ENCODE results near the gene TUBB4B.
"Not testable (repeated sequence)": the region's sequence is repeated elsewhere in the genome, so short reads cannot be mapped to it uniquely, and the experiment has no call there.

Gene TUBB4B

DNA sequence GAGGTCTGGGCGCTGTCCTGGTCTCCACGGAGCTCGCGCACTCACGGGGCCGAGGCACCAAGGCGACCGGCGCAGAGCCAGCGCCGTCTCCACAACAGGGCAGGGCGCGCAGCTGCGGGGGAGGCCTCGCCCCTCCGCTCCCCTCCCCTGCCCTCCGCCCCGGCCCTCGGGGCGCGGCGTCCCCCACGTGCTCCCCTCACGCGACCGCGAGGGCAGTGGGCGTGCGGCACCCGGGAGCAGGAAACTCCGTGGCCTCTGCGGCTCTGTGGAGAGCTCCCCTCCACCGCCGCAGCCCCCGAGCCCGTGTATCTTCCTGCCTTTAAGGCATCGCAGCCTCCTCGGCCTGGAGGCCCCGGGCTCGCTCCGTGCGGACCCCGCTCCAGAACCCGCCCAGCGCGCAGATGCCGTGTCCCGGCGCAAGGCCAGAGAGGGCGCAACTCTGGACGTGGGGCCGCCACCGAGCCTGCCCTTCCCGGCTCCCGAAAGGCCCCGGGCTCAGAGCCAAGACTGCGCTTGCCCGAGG lies 708 bp upstream of the TUBB4B start:
- no peak for DNase-seq (ENCODE audit: low read depth, low spot score)
- Histone ChIP-seq H3K4me3 (ENCODE audit: low read length) (peak overlapping the region; percentile 81), H3K27me3 (ENCODE audit: control insufficient read depth, insufficient read depth, low read length) (no peaks in the 10 kb centered on the region), H3K4me1 (ENCODE audit: control insufficient read depth, insufficient read depth, low read length) (peaks cover 10% of the 10 kb centered on the region), H3K27ac (ENCODE audit: low read length) (no peak overlapping the region), H3K9me3 (ENCODE audit: control insufficient read depth, insufficient read depth, low read length) (no peaks in the 10 kb centered on the region), H3K36me3 (ENCODE audit: control insufficient read depth, insufficient read depth, low read length) (peaks cover 15% of the 10 kb centered on the region)
- WGBS (ENCODE audit: insufficient coverage, insufficient read length) = no CpG with 5 or more reads among the region's 58 CpGs

GRCh38 chr9:137241490-137242268 lies 592 bp downstream of the TUBB4B start:
- Histone ChIP-seq H3K36me3 (ENCODE audit: control insufficient read depth, insufficient read depth, low read length) (peaks cover 15% of the 10 kb centered on the region), H3K27me3 (ENCODE audit: control insufficient read depth, insufficient read depth, low read length) (no peaks in the 10 kb centered on the region), H3K27ac (ENCODE audit: low read length) (no peak overlapping the region), H3K4me3 (ENCODE audit: low read length) (peak overlapping the region; percentile 70), H3K9me3 (ENCODE audit: control insufficient read depth, insufficient read depth, low read length) (no peaks in the 10 kb centered on the region), H3K4me1 (ENCODE audit: control insufficient read depth, insufficient read depth, low read length) (peaks cover 6% of the 10 kb centered on the region; the same call in 1 of the 2 replicates)
- no peak for DNase-seq (ENCODE audit: low read depth, low spot score)
- no CpG with 5 or more reads among the region's 83 CpGs for WGBS (ENCODE audit: insufficient coverage, insufficient read length)

GRCh38 chr9:137242269-137243203 lies 1.4 kb downstream of the TUBB4B start:
- Histone ChIP-seq H3K9me3 (ENCODE audit: control insufficient read depth, insufficient read depth, low read length) (no peaks in the 10 kb centered on the region), H3K4me3 (ENCODE audit: low read length) (peak overlapping the region; percentile 70; the same call in 1 of the 2 replicates), H3K36me3 (ENCODE audit: control insufficient read depth, insufficient read depth, low read length) (peaks cover 15% of the 10 kb centered on the region), H3K27ac (ENCODE audit: low read length) (no peak overlapping the region), H3K4me1 (ENCODE audit: control insufficient read depth, insufficient read depth, low read length) (peaks cover 3% of the 10 kb centered on the region; the same call in 1 of the 2 replicates), H3K27me3 (ENCODE audit: control insufficient read depth, insufficient read depth, low read length) (no peaks in the 10 kb centered on the region)
- WGBS (ENCODE audit: insufficient coverage, insufficient read length) = no CpG with 5 or more reads among the region's 36 CpGs
- DNase-seq (ENCODE audit: low read depth, low spot score) = no peak

GRCh38 chr9:137243266-137243625 lies 2.2 kb downstream of the TUBB4B start:
- not testable (repeated sequence) for H3K27ac ChIP-seq (ENCODE audit: low read length); DNase-seq (ENCODE audit: low read depth, low spot score); H3K27me3 ChIP-seq (ENCODE audit: control insufficient read depth, insufficient read depth, low read length); H3K4me1 ChIP-seq (ENCODE audit: control insufficient read depth, insufficient read depth, low read length); H3K4me3 ChIP-seq (ENCODE audit: low read length); H3K9me3 ChIP-seq (ENCODE audit: control insufficient read depth, insufficient read depth, low read length)
- peaks cover 15% of the 10 kb centered on the region for H3K36me3 ChIP-seq (ENCODE audit: control insufficient read depth, insufficient read depth, low read length)
- WGBS (ENCODE audit: insufficient coverage, insufficient read length) = no CpG with 5 or more reads among the region's 18 CpGs

DNA sequence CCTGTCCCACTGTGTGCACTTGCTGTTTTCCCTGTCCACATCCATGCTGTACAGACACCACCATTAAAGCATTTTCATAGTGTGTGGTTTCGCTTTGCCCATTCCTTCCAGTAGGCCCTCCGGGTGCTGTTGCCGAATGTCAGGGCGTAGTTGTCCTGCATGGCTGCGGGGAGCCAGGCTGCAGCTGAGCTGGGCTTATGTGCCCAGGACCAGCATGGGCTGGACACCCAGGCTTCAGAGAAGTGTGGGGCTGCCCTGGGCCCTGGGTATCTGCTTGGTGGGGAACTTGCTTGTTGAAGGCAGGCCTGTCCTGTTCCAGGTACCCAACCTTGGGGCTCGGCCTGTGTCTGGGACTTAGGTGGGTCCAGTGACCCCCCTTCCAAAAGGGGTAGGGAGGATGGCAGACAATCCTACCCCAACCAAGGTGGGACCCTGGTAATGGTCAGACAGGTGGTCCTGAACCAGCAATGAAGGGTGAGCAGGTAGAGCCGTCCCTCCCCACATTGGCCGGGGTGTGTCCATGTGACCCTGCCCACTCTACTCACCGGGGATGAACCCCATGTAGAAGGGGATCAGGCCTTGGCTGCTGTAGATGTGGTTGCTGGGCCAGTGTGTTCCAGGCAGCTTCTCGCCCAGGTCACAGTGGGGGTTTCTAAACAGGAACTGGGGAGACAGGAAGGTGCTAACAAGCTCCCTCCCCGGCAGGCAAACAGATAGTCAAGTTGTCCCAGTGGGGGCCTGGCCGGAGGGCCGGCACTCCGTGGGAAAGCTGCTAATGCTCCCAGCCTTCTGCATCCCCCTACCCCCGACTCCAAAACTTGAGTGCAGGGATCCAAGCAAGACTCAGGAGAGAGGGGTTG lies 2.8 kb downstream of the TUBB4B start:
- Histone ChIP-seq H3K4me1 (ENCODE audit: control insufficient read depth, insufficient read depth, low read length) (peaks cover 3% of the 10 kb centered on the region; the same call in 1 of the 2 replicates), H3K27me3 (ENCODE audit: control insufficient read depth, insufficient read depth, low read length) (no peaks in the 10 kb centered on the region), H3K4me3 (ENCODE audit: low read length) (no peak overlapping the region), H3K9me3 (ENCODE audit: control insufficient read depth, insufficient read depth, low read length) (no peaks in the 10 kb centered on the region), H3K36me3 (ENCODE audit: control insufficient read depth, insufficient read depth, low read length) (peaks cover 15% of the 10 kb centered on the region), H3K27ac (ENCODE audit: low read length) (no peak overlapping the region)
- DNase-seq (ENCODE audit: low read depth, low spot score) = no peak
- no CpG with 5 or more reads among the region's 15 CpGs for WGBS (ENCODE audit: insufficient coverage, insufficient read length)

- H3K4me3 ChIP-seq (ENCODE audit: low read length) = no peak overlapping the region
- no peaks in the 10 kb centered on the region for H3K9me3 ChIP-seq (ENCODE audit: control insufficient read depth, insufficient read depth, low read length)
- WGBS (ENCODE audit: insufficient coverage, insufficient read length) = no CpG with 5 or more reads among the region's 36 CpGs
- H3K27ac ChIP-seq (ENCODE audit: low read length) = no peak overlapping the region
- H3K4me1 ChIP-seq (ENCODE audit: control insufficient read depth, insufficient read depth, low read length) = peaks cover 3% of the 10 kb centered on the region; the same call in 1 of the 2 replicates
- no peaks in the 10 kb centered on the region for H3K27me3 ChIP-seq (ENCODE audit: control insufficient read depth, insufficient read depth, low read length)
- peaks cover 15% of the 10 kb centered on the region for H3K36me3 ChIP-seq (ENCODE audit: control insufficient read depth, insufficient read depth, low read length)
- DNase-seq (ENCODE audit: low read depth, low spot score) = no peak
These were observed 3.7 kb downstream of the TUBB4B start for GRCh38 chr9:137244486-137245449.

DNA sequence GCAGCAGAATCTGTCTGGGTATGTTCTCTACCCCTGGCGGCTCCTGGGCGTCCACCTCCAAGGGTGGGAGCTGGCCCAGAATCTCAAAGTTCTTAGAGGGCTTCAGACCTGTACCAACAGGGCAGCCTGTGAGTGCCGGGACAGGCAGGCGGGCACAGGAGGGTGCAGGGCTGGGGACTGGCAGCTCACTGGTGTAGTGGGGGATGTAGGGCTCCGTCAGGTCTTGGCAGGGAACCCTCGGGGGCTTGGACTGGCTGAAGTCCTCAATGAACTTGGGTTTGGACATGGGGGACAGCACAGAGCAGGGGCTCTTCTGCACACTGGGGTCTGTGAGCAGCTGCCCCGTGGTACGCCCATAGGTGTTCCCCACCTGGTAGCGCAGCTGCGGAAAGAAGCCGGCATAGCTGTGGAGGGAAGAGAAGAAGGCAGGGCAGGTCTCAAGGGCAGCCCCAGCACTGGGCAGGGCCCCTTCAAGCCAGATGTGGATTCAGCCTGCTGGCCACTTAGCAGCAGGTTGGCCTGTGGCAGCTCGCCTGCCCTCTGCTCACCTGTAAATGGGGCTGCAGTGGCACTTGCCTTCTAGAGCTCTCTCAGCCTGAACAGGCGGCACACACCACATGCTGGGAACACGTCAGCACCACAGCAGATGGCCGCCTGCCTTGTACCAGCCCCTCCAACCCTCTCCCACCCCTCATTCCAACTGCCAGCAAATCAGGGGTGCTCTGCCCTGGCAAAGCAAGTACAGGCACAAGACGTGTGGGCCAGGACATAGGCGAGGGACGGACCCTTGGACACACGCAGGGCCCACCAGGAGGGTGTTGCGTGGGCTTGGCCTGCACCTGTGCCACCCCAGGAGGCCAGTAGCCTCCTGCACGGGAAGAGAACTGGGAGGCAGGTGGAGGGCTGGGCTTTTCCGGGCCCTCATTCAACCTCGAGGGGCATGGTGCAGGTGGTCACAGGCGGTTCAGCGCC lies 4.6 kb downstream of the TUBB4B start:
- H3K36me3 ChIP-seq (ENCODE audit: control insufficient read depth, insufficient read depth, low read length) = peaks cover 15% of the 10 kb centered on the region
- no peak for DNase-seq (ENCODE audit: low read depth, low spot score)
- peaks cover 5% of the 10 kb centered on the region; the same call in 1 of the 2 replicates for H3K4me1 ChIP-seq (ENCODE audit: control insufficient read depth, insufficient read depth, low read length)
- no peaks in the 10 kb centered on the region for H3K9me3 ChIP-seq (ENCODE audit: control insufficient read depth, insufficient read depth, low read length)
- no CpG with 5 or more reads among the region's 25 CpGs for WGBS (ENCODE audit: insufficient coverage, insufficient read length)
- no peak overlapping the region for H3K4me3 ChIP-seq (ENCODE audit: low read length)
- H3K27me3 ChIP-seq (ENCODE audit: control insufficient read depth, insufficient read depth, low read length) = no peaks in the 10 kb centered on the region
- H3K27ac ChIP-seq (ENCODE audit: low read length) = no peak overlapping the region

GRCh38 chr9:137247135-137247915 lies 6.2 kb downstream of the TUBB4B start:
- WGBS (ENCODE audit: insufficient coverage, insufficient read length) = no CpG with 5 or more reads among the region's 20 CpGs
- H3K9me3 ChIP-seq (ENCODE audit: control insufficient read depth, insufficient read depth, low read length) = no peaks in the 10 kb centered on the region
- no peaks in the 10 kb centered on the region for H3K27me3 ChIP-seq (ENCODE audit: control insufficient read depth, insufficient read depth, low read length)
- DNase-seq (ENCODE audit: low read depth, low spot score) = no peak
- H3K4me3 ChIP-seq (ENCODE audit: low read length) = no peak overlapping the region
- no peak overlapping the region for H3K27ac ChIP-seq (ENCODE audit: low read length)
- H3K36me3 ChIP-seq (ENCODE audit: control insufficient read depth, insufficient read depth, low read length) = peaks cover 15% of the 10 kb centered on the region
- peaks cover 10% of the 10 kb centered on the region for H3K4me1 ChIP-seq (ENCODE audit: control insufficient read depth, insufficient read depth, low read length)
